HG02623 (cell line): Measurements from ENCODE around the gene THSD8.
"Not testable (repeated sequence)": the region's sequence is repeated elsewhere in the genome, so short reads cannot be mapped to it uniquely, and the experiment has no call there.

ENCODE experiments used
- ATAC-seq: cut with Tn5 transposase; IDR thresholded peaks from one replicate; pipeline ENCODE4 v1.9.1; 2021; ENCODE audit warnings: moderate library complexity; ENCODE audit not compliant: unreplicated experiment

THSD8 gene

DNA sequence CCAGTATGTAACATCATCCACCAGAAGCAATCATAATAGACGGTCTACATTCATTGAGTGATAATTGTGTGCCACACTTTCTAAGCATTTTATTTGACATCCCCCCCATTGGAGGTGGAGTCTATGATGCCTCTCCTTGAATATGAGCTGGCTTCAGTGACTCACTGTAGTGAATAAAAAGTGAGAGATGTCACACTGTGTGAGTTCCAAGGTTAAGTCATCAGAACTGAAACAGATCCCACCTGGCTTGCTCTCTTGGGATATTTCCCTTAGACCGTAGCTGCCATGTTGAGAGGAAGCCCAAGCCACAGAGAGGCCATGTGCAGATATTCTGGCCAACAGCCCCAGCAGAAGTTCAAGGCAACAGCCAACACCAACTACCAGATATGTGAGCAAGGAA is 19.9 kb downstream of the THSD8 start:
- ATAC-seq: no peak

DNA sequence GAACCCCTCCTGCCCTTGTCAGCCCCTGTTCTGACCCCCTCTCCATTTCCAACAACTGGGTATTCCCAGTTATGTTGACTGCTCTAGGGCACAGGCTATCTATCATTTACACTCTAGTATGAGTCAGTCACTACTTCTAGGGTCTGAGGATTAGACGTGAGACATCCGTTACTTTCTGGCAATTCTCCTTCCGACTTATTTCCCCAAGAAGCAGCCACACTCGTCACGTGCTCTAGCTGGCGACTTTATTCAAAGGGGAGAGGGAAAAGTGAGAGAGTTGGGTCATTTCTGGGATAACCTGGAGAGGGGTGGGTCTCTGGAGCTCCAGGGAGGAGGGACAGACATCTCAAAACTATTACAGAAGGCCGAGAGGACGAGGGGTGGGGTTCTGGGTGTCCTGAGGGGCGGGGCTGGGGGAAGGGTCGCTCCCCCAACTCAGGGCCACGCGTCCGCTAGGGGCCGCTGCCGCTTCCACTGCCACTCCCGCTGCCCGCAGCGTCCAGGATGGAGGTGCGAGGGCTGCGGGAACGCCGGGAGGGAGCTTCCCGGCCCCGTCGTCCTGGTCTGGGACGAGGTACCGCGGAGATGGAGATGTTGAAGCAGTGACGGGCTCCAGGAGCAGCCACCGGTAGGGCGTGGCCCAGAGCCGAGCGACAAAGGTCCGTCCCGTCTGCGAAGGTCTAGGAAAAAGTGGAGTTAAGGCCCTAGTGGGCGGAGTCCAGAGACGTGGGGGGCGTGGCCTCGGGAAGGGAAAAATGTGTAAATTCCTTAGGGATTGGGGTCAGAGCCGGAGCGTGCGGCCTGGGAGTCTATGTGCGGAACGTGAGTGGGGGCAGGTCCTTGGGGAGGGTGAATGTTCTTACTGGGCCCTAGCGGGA is 23.6 kb downstream of the THSD8 start:
- ATAC-seq: no peak

DNA sequence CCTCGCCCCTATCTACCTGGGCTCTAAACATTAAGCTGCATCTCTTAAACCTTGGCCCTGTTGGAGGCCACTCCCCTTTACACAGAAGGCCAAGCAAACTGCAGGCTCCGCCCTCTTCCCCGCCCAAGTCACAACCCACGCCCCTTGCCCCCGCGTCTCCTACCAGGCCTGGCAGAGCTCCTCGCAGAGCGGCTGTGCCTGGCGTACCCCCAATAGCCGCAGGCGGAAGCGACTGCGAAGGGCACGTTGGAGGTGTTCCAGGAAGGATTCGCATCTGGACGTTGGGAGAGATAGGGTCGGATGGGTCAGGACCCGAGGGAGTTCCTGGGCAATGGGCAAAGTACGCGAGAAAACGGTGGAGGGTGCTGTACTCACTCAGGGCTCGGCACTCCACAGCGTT is 26.6 kb downstream of the THSD8 start:
- no peak for ATAC-seq

DNA sequence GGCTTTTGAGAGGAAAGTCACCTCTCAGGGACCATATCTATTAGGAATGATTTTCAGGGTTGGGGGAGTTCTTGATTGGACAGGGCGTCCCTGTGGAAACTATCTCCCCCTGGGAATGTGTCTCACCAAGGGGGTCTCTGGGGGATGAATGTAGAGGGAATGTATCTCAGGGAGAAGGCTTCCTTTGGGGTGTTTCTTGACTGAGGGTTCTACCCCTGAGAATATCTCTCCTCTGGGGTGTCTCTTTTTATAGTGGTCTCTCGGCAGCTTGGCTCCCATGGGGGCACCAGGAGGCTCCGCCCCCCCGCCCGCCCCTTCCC is 31.5 kb downstream of the THSD8 start:
- no peak for ATAC-seq

DNA sequence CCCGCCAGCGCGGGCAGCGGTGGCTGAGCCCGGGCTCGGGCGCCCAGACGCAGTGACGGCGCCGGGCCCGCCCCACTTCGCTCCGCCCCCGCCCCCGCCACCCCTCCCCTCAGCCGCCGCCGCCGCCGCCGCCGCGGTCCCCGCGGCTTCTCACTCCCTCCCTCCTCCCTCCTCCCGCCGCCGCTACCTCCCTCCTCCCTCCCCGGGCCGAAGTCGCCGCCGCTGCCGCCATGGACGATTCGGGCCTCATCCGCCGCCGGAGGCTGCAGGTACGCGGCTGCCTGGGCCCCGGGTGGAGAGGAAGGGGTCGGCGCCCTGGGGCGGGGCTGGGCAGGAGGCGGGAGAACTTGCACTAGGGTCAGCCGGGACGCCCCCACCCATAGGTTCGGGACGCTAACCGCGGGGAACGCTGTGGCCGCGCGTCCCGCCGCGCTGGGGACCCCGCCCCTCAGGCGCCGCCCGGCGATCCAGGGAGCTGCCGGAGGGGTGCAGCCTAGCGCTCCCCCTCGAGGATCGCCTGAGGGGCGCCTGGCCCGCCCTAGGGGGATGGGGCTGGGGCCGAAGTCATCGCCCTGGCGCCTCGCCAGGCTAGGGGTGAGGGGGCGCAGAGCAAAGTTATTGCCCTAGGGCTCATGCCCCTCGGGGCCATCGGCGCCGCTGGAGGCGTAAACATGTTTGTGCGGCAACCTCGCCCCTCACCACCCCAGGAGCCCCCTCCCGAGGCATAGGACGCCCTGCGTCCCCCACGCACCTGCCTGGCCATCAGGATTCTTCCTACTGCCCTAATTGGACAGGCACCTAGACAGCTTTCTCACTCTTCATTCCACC is 32.1 kb downstream of the THSD8 start:
- ATAC-seq: no peak

DNA sequence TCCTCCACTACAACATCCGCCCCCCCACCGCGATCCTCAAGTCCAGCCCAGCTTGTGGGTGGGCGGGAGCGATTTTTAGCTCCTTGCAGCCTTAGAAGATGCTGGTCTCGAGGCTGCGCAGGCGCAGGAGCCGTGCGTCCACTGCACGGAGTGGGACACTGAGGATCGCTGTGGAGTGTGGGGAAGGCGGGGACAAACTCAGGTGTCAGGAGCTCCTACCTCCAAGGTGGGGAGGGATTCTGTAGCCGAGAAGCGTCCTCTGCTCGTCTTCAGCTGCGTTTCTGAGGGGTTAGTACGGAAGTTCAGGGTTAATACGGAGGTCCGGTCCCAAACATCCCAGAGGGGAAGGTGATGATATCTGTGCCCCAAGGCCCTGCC is 32.7 kb downstream of the THSD8 start, which contains the start of gene RTBDN:
Gene RTBDN (minus strand): TSS at position 14 of the 378 bp plus-strand sequence. CDS start 4,600 bp downstream, outside the sequence.
- ATAC-seq: no peak

DNA sequence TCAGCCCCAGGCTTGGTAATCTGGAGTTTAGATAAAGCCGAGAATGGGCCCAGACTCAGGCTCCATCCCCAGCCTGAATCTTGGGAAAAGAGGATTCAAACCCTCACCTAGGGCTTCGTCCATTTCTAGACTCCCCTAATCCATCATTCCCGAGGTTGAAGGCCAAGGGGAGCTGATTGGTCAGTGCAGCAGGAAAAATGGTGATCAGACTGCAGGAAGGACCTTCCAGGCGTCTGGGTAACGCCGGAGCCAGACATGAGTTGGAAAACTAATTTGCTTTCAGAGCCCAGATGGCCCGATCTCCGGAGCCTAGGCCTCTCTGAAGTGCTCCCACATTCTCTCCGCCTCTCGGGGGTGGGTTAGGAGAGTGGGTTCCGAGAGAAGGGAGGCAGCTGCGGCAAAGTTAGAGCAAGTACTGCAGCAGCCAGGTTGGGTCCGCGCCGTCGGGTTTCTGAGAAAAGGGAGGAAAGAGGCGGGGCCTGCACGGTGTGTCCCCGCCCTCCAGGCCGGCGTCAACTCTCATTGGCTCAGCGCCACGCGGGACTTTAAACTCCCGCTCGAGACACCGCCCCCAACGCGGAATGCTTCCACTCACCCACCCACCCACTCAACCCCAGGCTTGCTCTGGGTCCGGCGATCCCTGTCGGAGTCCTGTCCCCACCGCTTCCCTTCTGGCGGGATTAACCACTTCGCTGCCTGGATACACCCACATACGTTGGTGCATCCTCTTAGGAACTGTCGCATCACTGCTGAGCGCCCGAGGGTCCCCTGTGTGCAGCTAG is 33.3 kb downstream of the THSD8 start:
- no peak for ATAC-seq

DNA sequence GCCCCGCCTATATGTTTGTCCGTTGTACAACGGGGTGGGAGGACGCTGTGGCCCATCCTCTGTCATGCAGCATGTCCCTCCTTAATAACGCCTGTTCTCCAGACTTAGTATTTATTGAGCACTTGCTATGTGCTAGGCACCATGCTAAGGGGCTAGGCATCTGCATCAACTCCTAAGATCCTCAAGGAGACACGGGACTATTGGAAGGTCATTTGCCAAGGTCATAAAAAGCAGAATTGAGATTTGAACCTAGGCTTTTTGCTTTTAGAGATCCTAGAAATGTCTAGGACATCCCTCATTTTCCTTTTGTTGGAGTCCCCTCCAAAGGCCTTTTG is 34.6 kb downstream of the THSD8 start:
- no peak for ATAC-seq

DNA sequence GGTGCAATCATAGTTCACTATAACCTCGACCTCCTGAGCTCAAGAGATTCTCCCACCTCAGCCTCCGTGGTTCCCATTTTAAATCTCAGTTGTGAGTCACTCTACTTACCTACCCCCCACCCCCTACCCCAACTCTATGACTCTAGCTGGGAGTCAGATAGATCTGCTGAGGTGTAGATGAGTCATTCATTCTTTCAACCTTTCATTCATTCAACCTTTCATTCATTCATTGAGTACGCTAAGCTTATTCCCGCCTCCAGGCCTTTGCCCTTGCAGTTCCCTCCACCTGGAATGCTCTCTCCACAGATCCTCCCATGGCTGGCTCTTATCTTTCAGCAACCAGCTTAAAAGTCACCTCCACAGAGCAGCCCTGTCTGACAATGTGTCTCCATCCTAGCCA is 35.4 kb downstream of the THSD8 start:
- no peak for ATAC-seq

DNA sequence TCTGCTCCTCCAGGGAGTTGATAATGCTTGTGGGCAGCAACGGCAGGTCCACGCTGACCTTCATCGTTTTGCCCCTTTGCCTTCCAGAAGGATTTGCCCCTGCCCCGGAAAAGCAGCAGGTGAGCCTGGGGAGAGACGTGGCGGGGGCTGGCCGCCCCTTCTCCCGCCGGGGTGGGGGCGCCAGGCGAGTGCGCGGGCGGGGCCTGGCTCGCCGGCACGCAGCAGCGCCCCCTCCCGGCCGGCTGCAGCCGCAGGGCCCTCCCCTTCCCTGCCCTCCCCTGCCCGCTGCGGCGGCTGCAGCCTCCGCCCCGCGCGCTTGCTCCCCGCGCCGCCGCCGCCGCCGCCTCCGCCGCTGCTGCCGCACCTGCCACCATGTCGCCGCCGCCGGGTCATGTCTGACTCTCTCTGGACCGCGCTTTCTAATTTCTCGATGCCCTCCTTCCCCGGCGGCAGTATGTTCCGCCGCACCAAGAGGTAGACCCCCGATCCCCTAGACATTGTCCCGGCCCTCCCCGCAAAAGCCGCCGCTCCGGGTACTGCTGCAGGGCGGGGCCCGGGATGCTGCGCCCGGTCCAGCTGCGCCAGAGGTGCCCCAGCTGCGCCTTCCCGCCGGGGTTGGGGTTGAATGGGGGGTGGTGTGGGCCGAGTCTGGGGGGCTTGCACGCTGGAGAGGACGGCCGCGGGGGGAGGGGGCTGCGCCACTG is 36.5 kb downstream of the THSD8 start, which contains the start of gene MAST1:
Gene MAST1 (plus strand): TSS at position 334 of the 704 bp plus-strand sequence. CDS start 58 bp downstream, at position 392.
- no peak for ATAC-seq

DNA sequence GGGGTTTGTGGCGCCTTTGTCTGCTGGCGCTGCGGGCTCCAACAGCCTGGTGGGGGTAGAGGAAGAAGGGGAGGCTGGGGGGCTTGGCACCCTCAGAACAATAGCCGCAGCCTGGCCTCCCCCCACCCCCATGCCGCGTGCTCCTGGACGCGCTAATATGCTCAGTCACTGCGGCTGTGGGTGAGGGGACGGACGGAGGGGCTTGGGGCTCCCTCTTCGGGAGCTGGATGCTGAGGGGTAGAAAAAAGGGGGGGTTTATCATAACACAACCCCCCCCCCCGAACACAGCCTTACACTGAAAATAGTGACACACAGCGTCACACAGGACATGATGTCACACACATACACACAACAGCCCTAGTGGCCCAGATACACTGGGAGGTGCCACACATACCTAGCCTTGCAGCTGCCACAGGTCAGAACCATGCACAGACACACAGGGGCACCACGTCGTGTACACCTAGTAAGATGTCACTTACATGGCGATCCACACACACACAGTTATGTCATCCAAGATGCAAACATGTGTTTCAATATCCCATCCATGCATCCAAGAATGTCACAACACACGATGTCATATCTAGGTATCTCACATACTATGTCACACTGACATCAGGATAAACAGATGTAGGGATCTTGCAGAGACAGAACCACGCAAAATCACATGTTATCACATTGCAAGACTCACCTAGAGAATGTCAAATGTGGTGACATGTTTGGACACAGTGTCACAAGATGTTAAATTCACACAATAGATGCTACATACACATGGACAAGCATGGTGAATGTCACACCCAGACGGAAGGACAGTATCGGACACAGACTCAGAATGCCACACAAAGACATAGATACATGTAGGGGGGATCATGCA is 37.3 kb downstream of the THSD8 start:
- no peak for ATAC-seq

DNA sequence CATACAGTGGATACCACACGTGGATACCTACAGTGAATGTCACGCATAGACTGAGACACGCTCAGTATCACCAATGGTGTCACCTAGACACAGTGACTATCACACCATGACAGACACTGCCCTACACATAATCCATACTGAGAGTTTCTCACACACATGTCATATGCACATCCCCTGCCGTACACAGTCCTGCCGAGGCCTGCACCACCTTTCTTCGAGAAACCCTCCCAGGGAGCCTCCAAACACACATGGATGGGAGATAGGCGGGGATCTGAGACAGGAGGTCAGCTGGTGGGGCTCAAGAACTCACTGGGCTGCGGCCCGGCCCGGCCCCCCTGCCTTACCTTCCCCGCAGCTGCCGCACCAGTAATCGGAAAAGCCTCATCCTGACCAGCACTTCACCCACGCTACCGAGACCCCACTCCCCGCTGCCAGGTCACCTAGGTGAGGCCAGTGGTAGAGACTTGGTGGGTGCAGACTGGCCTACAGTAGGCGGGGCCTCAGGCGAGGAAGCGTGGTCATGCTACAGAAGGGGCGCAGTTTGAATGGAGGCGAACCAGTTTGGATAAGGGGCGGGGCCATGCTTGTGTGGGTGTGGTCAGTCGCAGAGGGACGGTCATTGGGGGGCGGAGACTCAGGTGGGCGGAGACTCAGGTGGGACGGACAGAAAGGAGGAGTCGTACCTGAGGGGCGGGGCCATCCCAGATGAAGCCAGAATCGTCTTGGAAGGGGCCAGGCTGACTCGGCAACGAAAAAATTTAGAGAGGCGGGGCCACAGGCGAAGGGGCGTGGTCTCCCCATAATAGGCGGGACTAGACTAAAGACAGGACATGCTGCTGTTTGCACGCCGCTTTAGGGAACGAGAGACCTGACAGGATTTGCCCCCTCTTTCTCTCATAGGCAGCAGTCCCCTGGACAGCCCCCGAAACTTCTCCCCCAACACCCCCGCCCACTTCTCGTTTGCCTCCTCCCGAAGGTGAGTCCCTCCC is 38.5 kb downstream of the THSD8 start:
- no peak for ATAC-seq

DNA sequence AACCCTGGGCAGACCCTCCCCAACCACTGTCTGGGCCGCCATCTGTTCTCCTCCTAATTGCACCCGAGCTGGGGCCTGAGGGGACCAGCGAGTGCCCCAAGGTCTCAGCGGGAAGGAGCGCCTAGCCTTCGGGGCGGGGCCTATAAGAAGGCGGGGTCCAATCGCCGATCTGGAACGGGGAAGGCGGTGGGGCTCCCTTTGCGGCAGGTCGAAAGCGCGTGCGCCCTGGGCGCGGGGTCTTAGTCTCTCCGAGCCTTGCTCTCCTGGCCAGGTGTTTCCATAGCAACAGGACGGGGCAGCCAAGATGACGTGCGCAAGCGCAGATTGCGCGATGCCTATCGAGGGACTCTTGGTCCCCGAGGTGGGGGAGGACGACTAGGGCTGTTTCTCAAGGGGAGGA is 39.2 kb downstream of the THSD8 start:
- no peak for ATAC-seq

DNA sequence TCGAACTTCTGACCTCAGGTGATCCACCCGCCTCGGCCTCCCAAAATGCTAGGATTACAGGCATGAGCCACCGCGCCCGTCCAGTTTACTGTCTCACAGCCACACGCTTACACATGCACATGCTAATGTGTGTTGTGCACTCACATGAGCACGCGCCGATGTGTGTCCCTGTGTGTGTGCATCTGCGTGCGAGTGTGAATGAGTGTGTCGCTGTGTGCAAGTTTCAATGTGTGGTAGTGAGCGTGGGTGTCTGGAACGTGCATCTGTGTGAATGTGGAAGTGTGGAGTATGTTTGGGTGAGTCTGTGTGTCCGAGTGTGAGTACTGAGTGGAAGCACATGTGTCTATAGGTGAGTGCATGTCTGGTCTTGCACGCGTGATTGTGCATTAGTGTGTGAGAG is 40.6 kb downstream of the THSD8 start:
- ATAC-seq: no peak

DNA sequence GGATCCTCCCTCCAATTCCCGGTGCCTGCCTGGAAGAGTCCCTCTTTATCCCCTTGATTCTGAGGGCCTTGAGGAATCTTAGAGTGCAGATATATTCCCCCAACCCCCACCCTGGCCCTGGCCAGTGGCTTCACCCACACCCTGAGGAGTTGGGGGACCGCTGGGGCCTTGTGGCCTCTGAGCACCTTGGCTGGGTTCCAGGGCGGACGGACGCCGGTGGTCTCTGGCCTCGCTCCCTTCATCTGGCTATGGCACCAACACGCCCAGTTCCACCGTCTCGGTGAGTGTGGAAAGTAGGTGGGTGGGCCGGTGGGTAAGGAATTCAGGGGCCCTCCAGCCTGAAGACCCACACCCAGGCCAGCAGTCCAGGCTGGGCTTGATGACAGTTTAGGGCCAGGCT is 41.5 kb downstream of the THSD8 start:
- ATAC-seq: no peak

DNA sequence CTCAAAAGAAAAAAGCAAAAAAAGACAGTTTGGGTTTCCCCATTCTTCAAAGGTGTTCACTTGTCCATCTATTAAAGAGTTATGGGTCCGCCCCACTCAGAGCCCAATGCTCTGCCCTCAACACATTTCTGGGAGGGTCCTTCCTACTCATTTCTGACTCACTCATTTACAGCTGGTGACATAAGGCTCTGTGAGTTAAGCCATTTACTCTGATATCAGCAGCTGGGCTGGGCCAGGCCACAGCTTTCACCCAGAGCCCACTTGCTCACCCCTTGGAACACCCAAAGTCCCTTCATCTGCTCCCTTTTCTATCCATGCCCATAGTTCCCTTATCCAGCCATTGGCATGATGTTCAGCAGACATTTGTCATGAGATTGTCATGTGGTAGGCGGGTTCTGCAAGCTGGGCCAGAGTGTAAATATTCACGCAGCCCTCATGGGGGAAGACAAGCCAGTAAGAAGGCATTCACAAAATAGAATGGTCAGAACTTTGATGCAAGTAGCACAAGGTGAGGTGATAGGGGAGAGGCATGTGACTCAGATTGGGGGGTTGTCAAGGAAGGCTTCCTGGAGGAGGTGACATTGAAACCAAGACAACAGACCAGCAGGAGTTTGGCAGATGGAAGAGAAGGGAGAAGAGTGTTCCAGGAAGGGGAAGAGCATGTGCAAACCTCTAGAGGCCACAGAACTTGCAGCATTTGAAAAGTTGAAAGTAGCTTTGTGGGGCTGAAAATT is 42.3 kb downstream of the THSD8 start:
- no peak for ATAC-seq

DNA sequence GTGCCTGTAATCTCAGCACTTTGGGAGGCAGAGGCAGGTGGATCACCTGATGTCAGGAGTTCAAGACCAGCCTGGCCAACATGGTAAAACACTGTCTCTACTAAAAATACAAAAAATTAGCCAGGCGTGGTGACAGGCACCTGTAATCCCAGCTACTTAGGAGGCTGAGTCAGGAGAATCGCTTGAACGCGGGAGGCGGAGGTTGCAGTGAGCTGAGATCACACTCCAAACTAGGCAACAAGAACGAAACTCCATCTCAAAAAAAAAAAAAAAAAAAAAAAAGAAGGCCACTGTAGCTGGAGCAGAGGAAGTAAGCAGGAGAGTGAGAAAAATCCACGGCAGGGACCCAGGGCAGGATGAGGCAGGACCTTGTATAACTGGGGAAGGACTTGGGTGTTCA is 44.7 kb downstream of the THSD8 start:
- ATAC-seq: not testable (repeated sequence)
